ENCODE measurements around the gene THY1. TPM values are rescaled to one million over a fixed set of nuclear protein-coding genes. Genes with fewer than 3 reads are reported as not detected.

Gene THY1
- polyA plus RNA-seq, 1 donor (not counting 4 experiments of a cell fraction or from before 2014, with no cell fraction given), result 2.4 TPM

- no peak overlapping the region for H3K4me3 ChIP-seq (ENCODE audit: control insufficient read depth in 2 of 3, extremely low read depth in 1 of 3, insufficient read depth in 2 of 3, low read depth in 1 of 3, low read length in 3 of 3)
- dilution Hi-C loops (cut with MboI; ENCODE audit: extremely low pct_ligation_motif_present, low sequenced_read_pairs), result no loop called here
- peaks cover 18% of the 10 kb centered on the region for H3K4me1 ChIP-seq (ENCODE audit: control insufficient read depth, extremely low read depth, insufficient read depth, low read length)
- no peak overlapping the region for H3K4me2 ChIP-seq (ENCODE audit: control insufficient read depth, extremely low read depth, insufficient read depth, low read depth, low read length)
- H4K20me1 ChIP-seq (ENCODE audit: control insufficient read depth, extremely low read depth, insufficient read depth, low read length), result no peaks in the 10 kb centered on the region
- H3K9ac ChIP-seq (ENCODE audit: control insufficient read depth, extremely low read depth, insufficient read depth, low read length), result no peak overlapping the region
- H3K9me3 ChIP-seq (ENCODE audit: control insufficient read depth, low read depth, low read length), result no peaks in the 10 kb centered on the region
- no peak overlapping the region for H3K27ac ChIP-seq (ENCODE audit: control insufficient read depth, insufficient read depth, low read length)
- H2AFZ ChIP-seq (ENCODE audit: control insufficient read depth, low read length), result no peak overlapping the region
- no peaks in the 10 kb centered on the region for H3K79me2 ChIP-seq (ENCODE audit: control insufficient read depth, insufficient read depth, low read length)
- H3K27me3 ChIP-seq (ENCODE audit: control insufficient read depth, extremely low read depth, insufficient read depth, low read length), result no peaks in the 10 kb centered on the region
- FAIRE-seq, result no peak
- peaks cover 3% of the 10 kb centered on the region for H3K9me1 ChIP-seq (ENCODE audit: control insufficient read depth, extremely low read depth, insufficient read depth, low read length)
- H3K36me3 ChIP-seq (ENCODE audit: control insufficient read depth in 2 of 2, extremely low read depth in 1 of 2, insufficient read depth in 2 of 2, low read length in 2 of 2), result no peaks in the 10 kb centered on the region
- TF ChIP-seq EZH2 (IDR thresholded peaks at IDR 0.05; ENCODE audit: low read length) (no peak), CTCF (optimal IDR thresholded peaks at IDR 0.05 in 1 of 3, IDR thresholded peaks at IDR 0.05 in 1 of 3, conservative IDR thresholded peaks at IDR 0.05 in 1 of 3; ENCODE audit: extremely low read depth in 1 of 3, insufficient read depth in 2 of 3, low read length in 3 of 3) (no peak)
- DNase-seq (ENCODE audit: low read depth, low spot score), result no peak
These were observed 13.1 kb upstream of the THY1 start for GRCh38 chr11:119436093-119436492.

DNA sequence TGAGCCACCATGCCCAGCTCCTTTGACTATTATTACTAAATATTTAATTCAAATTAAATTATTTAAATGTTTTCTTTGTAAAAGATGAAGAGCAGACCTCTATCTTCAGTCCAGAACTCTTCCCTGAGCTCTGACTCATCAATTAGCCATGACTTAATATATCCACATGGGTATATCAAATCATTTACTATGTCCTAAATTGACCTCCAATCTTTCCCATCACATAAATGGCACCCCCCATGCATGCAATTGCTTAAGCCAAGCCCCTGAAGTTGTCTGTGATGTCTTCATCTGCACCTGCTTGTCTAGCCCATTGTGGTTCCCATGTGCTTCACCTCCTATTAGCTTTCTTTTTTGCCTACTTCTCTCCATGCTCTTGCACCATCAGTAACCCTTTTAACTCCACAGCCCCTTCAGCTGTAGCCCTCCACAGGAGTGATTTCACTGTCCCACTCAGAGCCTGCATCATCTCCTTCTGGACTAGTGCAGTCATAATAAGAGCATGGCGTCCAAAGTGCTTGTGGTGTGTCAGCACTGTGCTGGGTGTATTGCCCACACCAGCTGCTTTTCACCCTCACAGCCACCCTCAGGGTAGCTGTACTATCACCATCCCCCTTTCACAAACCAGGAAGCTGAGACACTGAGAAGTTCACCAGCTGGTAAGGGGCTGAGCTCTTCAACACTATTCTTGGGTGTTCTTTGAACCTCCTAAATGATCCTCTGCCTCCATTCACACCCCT, 11.8 kb upstream of the THY1 start:
- dilution Hi-C loops (cut with MboI; ENCODE audit: extremely low pct_ligation_motif_present, low sequenced_read_pairs), result no loop called here
- no peak for TF ChIP-seq EZH2 (IDR thresholded peaks at IDR 0.05; ENCODE audit: low read length)
- no peak for TF ChIP-seq CTCF (optimal IDR thresholded peaks at IDR 0.05 in 1 of 3, IDR thresholded peaks at IDR 0.05 in 1 of 3, conservative IDR thresholded peaks at IDR 0.05 in 1 of 3; ENCODE audit: extremely low read depth in 1 of 3, insufficient read depth in 2 of 3, low read length in 3 of 3)
- Histone ChIP-seq H2AFZ (ENCODE audit: control insufficient read depth, low read length) (no peak overlapping the region), H3K4me2 (ENCODE audit: control insufficient read depth, extremely low read depth, insufficient read depth, low read depth, low read length) (no peak overlapping the region), H4K20me1 (ENCODE audit: control insufficient read depth, extremely low read depth, insufficient read depth, low read length) (no peaks in the 10 kb centered on the region), H3K27me3 (ENCODE audit: control insufficient read depth, extremely low read depth, insufficient read depth, low read length) (peaks cover 3% of the 10 kb centered on the region), H3K36me3 (ENCODE audit: control insufficient read depth in 2 of 2, extremely low read depth in 1 of 2, insufficient read depth in 2 of 2, low read length in 2 of 2) (no peaks in the 10 kb centered on the region), H3K27ac (ENCODE audit: control insufficient read depth, insufficient read depth, low read length) (no peak overlapping the region), H3K9me3 (ENCODE audit: control insufficient read depth, low read depth, low read length) (no peaks in the 10 kb centered on the region), H3K4me3 (ENCODE audit: control insufficient read depth in 2 of 3, extremely low read depth in 1 of 3, insufficient read depth in 2 of 3, low read depth in 1 of 3, low read length in 3 of 3) (no peak overlapping the region), H3K9ac (ENCODE audit: control insufficient read depth, extremely low read depth, insufficient read depth, low read length) (no peak overlapping the region), H3K79me2 (ENCODE audit: control insufficient read depth, insufficient read depth, low read length) (no peaks in the 10 kb centered on the region), H3K4me1 (ENCODE audit: control insufficient read depth, extremely low read depth, insufficient read depth, low read length) (peaks cover 18% of the 10 kb centered on the region), H3K9me1 (ENCODE audit: control insufficient read depth, extremely low read depth, insufficient read depth, low read length) (peaks cover 3% of the 10 kb centered on the region)
- FAIRE-seq (no peak), DNase-seq (ENCODE audit: low read depth, low spot score) (no peak)

Measured in keratinocyte (primary cell).